ENCODE data around the gene RSPO3. TPM values are rescaled to one million over a fixed set of nuclear protein-coding genes. Genes with fewer than 3 reads are reported as not detected.

Gene RSPO3
- total RNA-seq, 1 experiment from 2014 or later = 0.52 TPM

GRCh38 chr6:127134136-127134535 is 15.7 kb downstream of the RSPO3 start:
- no peaks in the 10 kb centered on the region for H3K27me3 ChIP-seq (replicated peaks; ENCODE audit: insufficient read depth, low read depth, low read length, poor library complexity)
- intact Hi-C loops (cut with micrococcal nuclease; ENCODE audit: unreplicated experiment) = no loop called here

DNA sequence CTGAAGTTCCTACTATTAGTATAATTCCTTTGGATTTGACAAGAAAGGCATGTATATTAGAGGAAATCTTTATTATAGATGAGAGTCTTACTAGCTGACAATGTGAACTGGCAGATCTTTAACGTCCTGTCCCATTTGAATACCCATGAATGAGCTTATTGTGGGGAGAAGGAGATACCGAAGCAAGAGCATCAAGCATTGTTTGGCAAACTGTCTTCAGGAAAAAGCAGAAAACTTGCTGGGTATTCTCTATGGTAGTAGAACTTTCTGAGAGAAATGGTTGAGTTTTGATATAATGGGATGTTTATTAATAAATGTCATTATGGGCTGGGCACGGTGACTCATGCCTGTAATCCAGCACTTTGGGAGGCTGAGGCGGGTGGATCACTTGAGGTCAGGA is 18.3 kb downstream of the RSPO3 start:
- Histone ChIP-seq H3K36me3 (ENCODE audit: insufficient read depth, low read length, poor library complexity, severe bottlenecking) (no peaks in the 10 kb centered on the region), H3K4me3 (ENCODE audit: low read depth, low read length, poor library complexity, severe bottlenecking) (no peak overlapping the region), H3K27me3 (replicated peaks; ENCODE audit: insufficient read depth, low read depth, low read length, poor library complexity) (no peaks in the 10 kb centered on the region), H3K9me3 (ENCODE audit: low read depth, low read length, poor library complexity, severe bottlenecking) (no peaks in the 10 kb centered on the region), H3K4me1 (ENCODE audit: insufficient read depth, low read length, poor library complexity, severe bottlenecking) (peaks cover 10% of the 10 kb centered on the region), H3K27ac (ENCODE audit: low read depth, low read length, poor library complexity, severe bottlenecking) (no peak overlapping the region)
- ChIA-PET POLR2A (ENCODE audit: low non-redundant PET) (no interaction called here), CTCF (no interaction called here)
- no peak for DNase-seq (ENCODE audit: low spot score)
- intact Hi-C loops (cut with micrococcal nuclease; ENCODE audit: unreplicated experiment) = no loop called here
- no TSS peak for BruUV-seq (replicated peaks)
- no peak for TF ChIP-seq EZH2 (IDR thresholded peaks at IDR 0.05; ENCODE audit: borderline replicate concordance, low read depth, low read length, poor library complexity, severe bottlenecking)
- TF ChIP-seq, protein P1, sequence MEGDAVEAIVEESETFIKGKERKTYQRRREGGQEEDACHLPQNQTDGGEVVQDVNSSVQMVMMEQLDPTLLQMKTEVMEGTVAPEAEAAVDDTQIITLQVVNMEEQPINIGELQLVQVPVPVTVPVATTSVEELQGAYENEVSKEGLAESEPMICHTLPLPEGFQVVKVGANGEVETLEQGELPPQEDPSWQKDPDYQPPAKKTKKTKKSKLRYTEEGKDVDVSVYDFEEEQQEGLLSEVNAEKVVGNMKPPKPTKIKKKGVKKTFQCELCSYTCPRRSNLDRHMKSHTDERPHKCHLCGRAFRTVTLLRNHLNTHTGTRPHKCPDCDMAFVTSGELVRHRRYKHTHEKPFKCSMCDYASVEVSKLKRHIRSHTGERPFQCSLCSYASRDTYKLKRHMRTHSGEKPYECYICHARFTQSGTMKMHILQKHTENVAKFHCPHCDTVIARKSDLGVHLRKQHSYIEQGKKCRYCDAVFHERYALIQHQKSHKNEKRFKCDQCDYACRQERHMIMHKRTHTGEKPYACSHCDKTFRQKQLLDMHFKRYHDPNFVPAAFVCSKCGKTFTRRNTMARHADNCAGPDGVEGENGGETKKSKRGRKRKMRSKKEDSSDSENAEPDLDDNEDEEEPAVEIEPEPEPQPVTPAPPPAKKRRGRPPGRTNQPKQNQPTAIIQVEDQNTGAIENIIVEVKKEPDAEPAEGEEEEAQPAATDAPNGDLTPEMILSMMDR (conservative IDR thresholded peaks at IDR 0.05; ENCODE audit: low read depth, low read length) = no peak

More at GRCh38 chr6:127134136-127134535, 15.7 kb downstream of the RSPO3 start:
- Histone ChIP-seq H3K4me3 (ENCODE audit: low read depth, low read length, poor library complexity, severe bottlenecking) (no peak overlapping the region), H3K27ac (ENCODE audit: low read depth, low read length, poor library complexity, severe bottlenecking) (no peak overlapping the region), H3K9me3 (ENCODE audit: low read depth, low read length, poor library complexity, severe bottlenecking) (no peaks in the 10 kb centered on the region), H3K36me3 (ENCODE audit: insufficient read depth, low read length, poor library complexity, severe bottlenecking) (no peaks in the 10 kb centered on the region), H3K4me1 (ENCODE audit: insufficient read depth, low read length, poor library complexity, severe bottlenecking) (peaks cover 10% of the 10 kb centered on the region)
- no peak for TF ChIP-seq EZH2 (IDR thresholded peaks at IDR 0.05; ENCODE audit: borderline replicate concordance, low read depth, low read length, poor library complexity, severe bottlenecking)
- TF ChIP-seq, protein P1 (conservative IDR thresholded peaks at IDR 0.05; ENCODE audit: low read depth, low read length) = no peak
- no TSS peak for BruUV-seq (replicated peaks)
- DNase-seq (ENCODE audit: low spot score) = no peak
- CTCF ChIA-PET = no interaction called here
- POLR2A ChIA-PET (ENCODE audit: low non-redundant PET) = interaction anchor here (0.5 kb wide), 1 partner anchor 1306 kb away, joined by 4 read pairs; no protein-coding TSS in a partner anchor

DNA sequence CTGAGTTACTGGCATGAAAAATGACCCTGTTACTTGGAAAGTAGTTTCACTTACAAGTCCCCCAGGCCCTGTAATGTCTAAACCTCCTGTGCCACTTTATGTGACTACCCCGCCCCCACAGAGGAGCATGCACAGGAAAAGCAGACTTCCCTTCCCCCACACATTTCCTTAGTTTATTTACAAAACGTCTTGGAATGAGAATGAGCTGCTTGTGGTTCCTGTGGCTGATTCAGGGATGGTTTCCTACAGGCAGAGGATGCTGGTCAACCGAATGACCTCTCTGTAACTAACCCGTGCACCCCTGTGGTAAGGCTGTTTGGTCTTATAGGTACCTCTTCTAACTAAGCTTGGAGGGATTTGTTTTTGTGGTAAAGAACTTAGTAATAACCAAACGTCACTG is 28.5 kb downstream of the RSPO3 start:
- POLR2A ChIA-PET (ENCODE audit: low non-redundant PET) = no interaction called here
- H3K4me1 ChIP-seq (ENCODE audit: insufficient read depth, low read length, poor library complexity, severe bottlenecking) = peaks cover 5% of the 10 kb centered on the region
- no TSS peak for BruUV-seq (replicated peaks)
- peak; percentile 28 for DNase-seq (ENCODE audit: low spot score)
- no peaks in the 10 kb centered on the region for H3K9me3 ChIP-seq (ENCODE audit: low read depth, low read length, poor library complexity, severe bottlenecking)
- no peaks in the 10 kb centered on the region for H3K27me3 ChIP-seq (replicated peaks; ENCODE audit: insufficient read depth, low read depth, low read length, poor library complexity)
- no peaks in the 10 kb centered on the region for H3K36me3 ChIP-seq (ENCODE audit: insufficient read depth, low read length, poor library complexity, severe bottlenecking)
- no peak overlapping the region for H3K4me3 ChIP-seq (ENCODE audit: low read depth, low read length, poor library complexity, severe bottlenecking)
- TF ChIP-seq, protein P1 (conservative IDR thresholded peaks at IDR 0.05; ENCODE audit: low read depth, low read length) = no peak
- no peak for TF ChIP-seq EZH2 (IDR thresholded peaks at IDR 0.05; ENCODE audit: borderline replicate concordance, low read depth, low read length, poor library complexity, severe bottlenecking)
- H3K27ac ChIP-seq (ENCODE audit: low read depth, low read length, poor library complexity, severe bottlenecking) = no peak overlapping the region
- CTCF ChIA-PET = no interaction called here
- intact Hi-C loops (cut with micrococcal nuclease; ENCODE audit: unreplicated experiment) = no loop called here

All from A673 (cell line).